ENCODE results near the gene HMCN2.

HMCN2 gene

GRCh38 chr9:130393681-130394071 lies 128.1 kb downstream of the HMCN2 start:
- Histone ChIP-seq H3F3A (ENCODE audit: insufficient read depth, low read length) (no peaks in the 10 kb centered on the region), H3K9me2 (replicated peaks; ENCODE audit: insufficient read depth, low read length) (no peaks in the 10 kb centered on the region), H3K4me3 (ENCODE audit: low read length) (no peak overlapping the region), H3K79me2 (ENCODE audit: low read length) (no peaks in the 10 kb centered on the region), H3K4me1 (ENCODE audit: low read length) (no peaks in the 10 kb centered on the region), H2AFZ (ENCODE audit: low read length) (no peak overlapping the region), H3K4me2 (ENCODE audit: low read depth, low read length) (no peak overlapping the region), H3K27ac (ENCODE audit: low read length) (no peak overlapping the region), H4K20me1 (ENCODE audit: insufficient read depth, low read length) (no peaks in the 10 kb centered on the region), H3K9ac (ENCODE audit: low read length) (no peak overlapping the region), H3K36me3 (replicated peaks; ENCODE audit: insufficient read depth, low read length) (no peaks in the 10 kb centered on the region), H3K9me3 (replicated peaks; ENCODE audit: insufficient read depth, low read length) (no peaks in the 10 kb centered on the region), H3K27me3 (replicated peaks; ENCODE audit: insufficient read depth, low read length) (peaks cover 90% of the 10 kb centered on the region)
- DNase-seq = no peak
- no peak for TF ChIP-seq EZH2 (optimal IDR thresholded peaks at IDR 0.05; ENCODE audit: low read depth, low read length)
- no peak for TF ChIP-seq CTCF (IDR thresholded peaks at IDR 0.05; ENCODE audit: low read length)
- TF ChIP-seq EZH2phosphoT487 (IDR thresholded peaks at IDR 0.05; ENCODE audit: low read length) = no peak

- TF ChIP-seq EZH2 (optimal IDR thresholded peaks at IDR 0.05; ENCODE audit: low read depth, low read length) (no peak), CTCF (IDR thresholded peaks at IDR 0.05; ENCODE audit: low read length) (no peak), EZH2phosphoT487 (IDR thresholded peaks at IDR 0.05; ENCODE audit: low read length) (no peak)
- Histone ChIP-seq H3F3A (ENCODE audit: insufficient read depth, low read length) (no peaks in the 10 kb centered on the region), H2AFZ (ENCODE audit: low read length) (no peak overlapping the region), H3K9me3 (replicated peaks; ENCODE audit: insufficient read depth, low read length) (no peaks in the 10 kb centered on the region), H3K27me3 (replicated peaks; ENCODE audit: insufficient read depth, low read length) (peaks cover 90% of the 10 kb centered on the region), H3K4me2 (ENCODE audit: low read depth, low read length) (no peak overlapping the region), H3K79me2 (ENCODE audit: low read length) (no peaks in the 10 kb centered on the region), H3K4me3 (ENCODE audit: low read length) (no peak overlapping the region), H3K27ac (ENCODE audit: low read length) (no peak overlapping the region), H3K4me1 (ENCODE audit: low read length) (no peaks in the 10 kb centered on the region), H3K9ac (ENCODE audit: low read length) (no peak overlapping the region), H3K36me3 (replicated peaks; ENCODE audit: insufficient read depth, low read length) (no peaks in the 10 kb centered on the region), H3K9me2 (replicated peaks; ENCODE audit: insufficient read depth, low read length) (no peaks in the 10 kb centered on the region), H4K20me1 (ENCODE audit: insufficient read depth, low read length) (no peaks in the 10 kb centered on the region)
- DNase-seq = no peak
Measured at GRCh38 chr9:130394320-130394719, 128.8 kb downstream of the HMCN2 start.

GRCh38 chr9:130394814-130395470 lies 129.4 kb downstream of the HMCN2 start:
- no peak overlapping the region for H3K4me2 ChIP-seq (ENCODE audit: low read depth, low read length)
- no peaks in the 10 kb centered on the region for H3K9me3 ChIP-seq (replicated peaks; ENCODE audit: insufficient read depth, low read length)
- H4K20me1 ChIP-seq (ENCODE audit: insufficient read depth, low read length) = no peaks in the 10 kb centered on the region
- H2AFZ ChIP-seq (ENCODE audit: low read length) = no peak overlapping the region
- no peak overlapping the region for H3K4me3 ChIP-seq (ENCODE audit: low read length)
- H3K27ac ChIP-seq (ENCODE audit: low read length) = no peak overlapping the region
- no peak for DNase-seq
- H3F3A ChIP-seq (ENCODE audit: insufficient read depth, low read length) = no peaks in the 10 kb centered on the region
- H3K9ac ChIP-seq (ENCODE audit: low read length) = no peak overlapping the region
- H3K9me2 ChIP-seq (replicated peaks; ENCODE audit: insufficient read depth, low read length) = no peaks in the 10 kb centered on the region
- peaks cover 90% of the 10 kb centered on the region for H3K27me3 ChIP-seq (replicated peaks; ENCODE audit: insufficient read depth, low read length)
- H3K79me2 ChIP-seq (ENCODE audit: low read length) = no peaks in the 10 kb centered on the region
- H3K36me3 ChIP-seq (replicated peaks; ENCODE audit: insufficient read depth, low read length) = no peaks in the 10 kb centered on the region
- TF ChIP-seq EZH2 (optimal IDR thresholded peaks at IDR 0.05; ENCODE audit: low read depth, low read length) (no peak), EZH2phosphoT487 (IDR thresholded peaks at IDR 0.05; ENCODE audit: low read length) (no peak), CTCF (IDR thresholded peaks at IDR 0.05; ENCODE audit: low read length) (no peak)
- H3K4me1 ChIP-seq (ENCODE audit: low read length) = no peaks in the 10 kb centered on the region
